Activated T-cell treated with anti-CD3 and anti-CD28 coated beads, Interleukin-2, amount 50 U/mL, for 72 hours (primary cell): ENCODE measurements around the gene ALDH16A1. TPM values are rescaled to one million over a fixed set of nuclear protein-coding genes. Genes with fewer than 3 reads are reported as not detected.

Experiments used
- ATAC-seq, 2 donors: fragments of 150-1000 bp; cut with Tn5 transposase; replicated peaks in 1 of 2; 2 replicates each; pipeline ENCODE4 v1.10.0; 2021; ENCODE audit warnings: moderate library complexity in 2 of 2, mild to moderate bottlenecking in 1 of 2
- DNase-seq, 2 donors: peaks; one replicate each; pipeline ENCODE4 v3.0.0; 2021 to 2022; ENCODE audit warnings: mixed read lengths in 1 of 2
- H3K27ac Mint-ChIP-seq: one replicate; pipeline ENCODE4 v1.8.0; 2022; ENCODE audit warnings: mild to moderate bottlenecking, moderate library complexity, mixed read lengths
- H3K27me3 Mint-ChIP-seq: one replicate; pipeline ENCODE4 v1.8.0; 2022; ENCODE audit warnings: low read depth, mixed read lengths
- H3K36me3 Mint-ChIP-seq, 2 donors: one replicate each; pipeline ENCODE4 v1.8.0; 2022; ENCODE audit warnings: mixed read lengths in 2 of 2, mild to moderate bottlenecking in 1 of 2; ENCODE audit not compliant: insufficient read depth in 2 of 2
- H3K4me1 Mint-ChIP-seq: one replicate; pipeline ENCODE4 v1.8.0; 2022; ENCODE audit warnings: low read depth, mixed read lengths
- H3K4me3 Mint-ChIP-seq, 2 donors: one replicate each; pipeline ENCODE4 v1.8.0; 2022; ENCODE audit warnings: mild to moderate bottlenecking in 2 of 2, mixed read lengths in 2 of 2, moderate library complexity in 2 of 2
- H3K9me3 Mint-ChIP-seq, 2 donors: one replicate each; pipeline ENCODE4 v1.8.0; 2022; ENCODE audit warnings: mixed read lengths in 2 of 2
- total RNA-seq, 2 donors: library from RNA; stranded (reverse); gene quantifications; one replicate each; pipeline ENCODE4 v1.2.3, GENCODE V29; 2022

ALDH16A1 gene
- total RNA-seq, 2 donors from 2014 or later = 21.8 to 23.4 TPM

DNA sequence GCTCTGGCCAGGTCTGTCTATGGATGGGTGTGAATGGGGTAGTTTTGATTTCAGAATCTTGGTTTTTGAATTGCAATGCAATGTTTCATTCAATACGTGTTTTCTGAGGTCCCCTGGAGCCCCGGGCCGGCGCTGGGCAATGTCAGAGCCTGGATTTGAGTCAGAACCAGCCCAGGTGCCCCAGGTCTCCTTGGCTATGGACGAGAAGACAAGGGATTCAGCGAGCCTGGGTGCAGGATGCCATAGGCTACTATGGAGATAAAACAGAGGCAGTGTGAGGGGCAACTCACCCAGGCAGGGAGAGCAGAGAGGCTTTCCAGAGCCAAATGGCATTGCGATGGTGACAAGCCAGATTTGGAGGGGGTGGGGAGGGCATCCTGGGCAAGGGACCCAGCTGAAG lies 33.2 kb downstream of the ALDH16A1 start:
- DNase-seq = no peak

DNA sequence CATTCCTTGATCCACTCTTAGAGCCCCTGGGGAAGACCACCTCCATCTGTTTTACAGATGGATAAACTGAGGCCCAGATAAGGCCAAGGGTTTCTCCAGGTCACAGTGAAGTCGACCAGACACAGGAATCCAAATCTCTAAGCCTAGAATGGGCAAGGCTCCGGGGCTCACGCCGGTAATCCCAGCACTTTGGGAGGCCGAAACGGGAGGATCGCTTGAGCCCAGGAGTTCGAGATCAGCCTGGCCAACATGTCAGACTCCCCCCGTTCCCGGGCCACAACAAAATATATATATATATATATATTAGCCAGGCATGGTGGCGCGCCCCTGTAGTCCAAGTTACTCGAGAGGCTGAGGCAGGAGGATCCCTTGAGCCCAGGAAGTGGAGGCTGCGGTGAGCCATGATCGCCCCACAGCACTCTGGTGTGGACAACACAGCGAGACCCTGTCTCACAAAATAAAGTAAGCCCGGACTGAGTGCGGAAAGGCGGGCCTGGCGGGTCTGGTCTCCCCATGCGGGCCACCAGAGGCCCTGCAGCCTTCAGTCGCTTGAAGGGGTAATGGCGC lies 33.8 kb downstream of the ALDH16A1 start:
- Mint-ChIP-seq H3K4me1 (peaks cover 28% of the 10 kb centered on the region), H3K27me3 (no peaks in the 10 kb centered on the region), H3K4me3 (peak overlapping the region; percentile 96 to 97), H3K27ac (peak overlapping the region; percentile 94), H3K9me3 (no peaks in the 10 kb centered on the region), H3K36me3 (peaks cover 22 to 38% of the 10 kb centered on the region in 2 donors)
- no peak for DNase-seq
- no peak for ATAC-seq

More for the DNA sequence above, 33.2 kb downstream of the ALDH16A1 start:
- Mint-ChIP-seq H3K27me3 (no peaks in the 10 kb centered on the region), H3K4me1 (peaks cover 30% of the 10 kb centered on the region), H3K4me3 (peak overlapping the region; percentile 19 to 65), H3K36me3 (peaks cover 20 to 34% of the 10 kb centered on the region in 2 donors), H3K9me3 (no peaks in the 10 kb centered on the region), H3K27ac (peak overlapping the region; percentile 85)
- no peak for ATAC-seq

DNA sequence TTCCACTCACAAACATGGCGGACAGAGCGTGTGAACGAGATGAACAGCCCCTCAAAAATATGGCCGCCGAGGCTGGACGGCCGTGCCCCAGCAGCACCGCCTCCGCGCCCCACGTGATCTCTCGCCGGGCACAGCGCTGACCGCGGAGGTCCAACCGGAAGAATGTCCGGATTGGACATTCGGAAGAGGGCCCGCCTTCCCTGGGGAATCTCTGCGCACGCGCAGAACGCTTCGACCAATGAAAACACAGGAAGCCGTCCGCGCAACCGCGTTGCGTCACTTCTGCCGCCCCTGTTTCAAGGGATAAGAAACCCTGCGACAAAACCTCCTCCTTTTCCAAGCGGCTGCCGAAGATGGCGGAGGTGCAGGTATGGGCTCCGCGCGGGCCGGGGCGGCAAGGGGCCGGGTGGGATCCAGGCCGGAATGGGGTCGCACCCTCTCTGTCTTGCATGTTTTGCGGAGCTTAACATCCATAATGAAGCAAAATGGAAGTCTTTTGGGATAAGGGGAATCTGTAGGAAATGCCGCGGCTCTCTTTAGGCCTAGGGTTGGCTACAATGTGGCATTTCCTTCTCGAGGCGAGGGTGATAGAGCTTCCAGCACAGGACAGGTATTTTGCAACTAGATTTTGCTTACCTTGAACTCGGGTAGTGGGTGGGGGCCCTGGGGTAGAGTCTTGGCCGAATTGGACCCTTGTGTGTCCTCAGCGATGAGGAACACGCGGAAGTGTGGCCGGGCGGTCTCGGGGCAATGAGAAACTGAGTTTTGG lies 34.4 kb downstream of the ALDH16A1 start, which contains the start of gene RPL13A:
Gene RPL13A (plus strand): TSS at position 332 of the 769 bp plus-strand sequence. CDS start 22 bp downstream, at position 354.
- Mint-ChIP-seq H3K9me3 (no peaks in the 10 kb centered on the region), H3K27ac (peak within 1 kb of the TSS; percentile 94), H3K4me3 (peak within 1 kb of the TSS; percentile 96 to 97), H3K36me3 (peaks cover 24 to 44% of the 10 kb centered on the region in 2 donors), H3K27me3 (no peaks in the 10 kb centered on the region), H3K4me1 (peaks cover 30% of the 10 kb centered on the region)
- ATAC-seq (peak; percentile 89 to 90), DNase-seq (peak; percentile 100)

- peaks cover 30 to 50% of the 10 kb centered on the region in 2 donors for H3K36me3 Mint-ChIP-seq
- H3K4me1 Mint-ChIP-seq = peaks cover 38% of the 10 kb centered on the region
- ATAC-seq = no peak
- H3K27me3 Mint-ChIP-seq = no peaks in the 10 kb centered on the region
- no peaks in the 10 kb centered on the region for H3K9me3 Mint-ChIP-seq
- H3K27ac Mint-ChIP-seq = peak overlapping the region; percentile 94
- H3K4me3 Mint-ChIP-seq = peak overlapping the region; percentile 96 to 97
- no peak for DNase-seq
These were observed 35.2 kb downstream of the ALDH16A1 start for GRCh38 chr19:49488046-49488862.

DNA sequence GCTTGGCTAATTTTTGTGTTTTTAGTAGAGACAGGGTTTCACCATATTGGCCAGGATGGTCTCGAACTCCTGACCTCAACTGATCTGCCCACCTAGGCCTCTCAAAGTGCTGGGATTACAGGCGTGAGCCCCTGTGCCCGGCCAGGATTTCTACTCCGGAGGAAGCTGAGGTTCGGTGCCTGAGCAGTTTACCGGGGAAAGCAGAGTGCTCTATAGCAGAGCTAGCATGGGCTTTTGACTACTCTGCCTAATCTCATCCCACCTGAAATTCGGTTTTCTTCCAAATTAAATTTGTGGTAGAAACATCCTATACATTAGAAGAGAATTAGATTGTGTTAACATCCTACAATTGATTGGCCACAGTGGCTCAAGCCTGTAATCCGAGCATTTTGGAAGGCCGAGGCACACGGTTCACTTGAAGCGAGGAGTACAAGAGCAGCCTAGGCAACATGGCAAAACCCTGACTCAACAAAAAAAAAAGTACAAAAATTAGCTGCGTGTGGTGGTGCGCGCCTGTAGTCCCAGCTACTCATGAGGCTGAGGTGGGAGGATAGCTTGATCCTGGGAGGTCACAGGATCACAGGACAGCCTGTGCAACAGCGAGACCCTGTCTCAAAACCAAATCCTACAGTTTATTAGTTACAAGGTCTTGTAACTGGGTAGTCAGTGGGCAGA lies 36.0 kb downstream of the ALDH16A1 start:
- no peaks in the 10 kb centered on the region for H3K27me3 Mint-ChIP-seq
- no peaks in the 10 kb centered on the region for H3K9me3 Mint-ChIP-seq
- peak overlapping the region; percentile 96 to 97 for H3K4me3 Mint-ChIP-seq
- H3K4me1 Mint-ChIP-seq = peaks cover 38% of the 10 kb centered on the region
- DNase-seq = no peak
- no peak for ATAC-seq
- H3K36me3 Mint-ChIP-seq = peaks cover 30 to 50% of the 10 kb centered on the region in 2 donors
- H3K27ac Mint-ChIP-seq = peak overlapping the region; percentile 94

DNA sequence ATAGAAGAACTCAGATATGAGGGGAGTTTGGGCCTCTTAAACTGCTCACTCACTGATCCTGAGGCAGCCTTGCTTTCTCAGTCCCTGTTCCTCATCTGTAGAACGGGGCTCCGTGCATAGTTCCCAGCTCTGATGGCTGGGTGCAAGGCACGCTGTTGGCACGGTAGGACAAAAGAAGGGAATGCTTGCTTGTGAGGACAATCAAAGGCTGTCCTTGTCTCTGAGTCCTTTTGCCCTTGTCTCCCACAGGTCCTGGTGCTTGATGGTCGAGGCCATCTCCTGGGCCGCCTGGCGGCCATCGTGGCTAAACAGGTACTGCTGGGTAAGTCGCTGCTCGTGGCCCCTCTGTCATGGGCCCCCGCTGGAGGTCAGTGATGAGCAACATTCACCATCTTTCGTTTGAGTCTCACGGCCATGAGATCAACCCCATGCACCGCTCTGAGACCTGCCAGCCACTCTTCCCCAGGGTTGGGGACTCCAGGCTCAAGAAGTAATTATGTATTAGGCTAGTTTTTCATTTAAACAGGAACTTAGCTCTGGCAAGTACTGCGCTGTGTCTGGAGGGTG lies 36.7 kb downstream of the ALDH16A1 start:
- H3K4me3 Mint-ChIP-seq = peak overlapping the region; percentile 96 to 97
- peaks cover 30 to 50% of the 10 kb centered on the region in 2 donors for H3K36me3 Mint-ChIP-seq
- peak overlapping the region; percentile 94 for H3K27ac Mint-ChIP-seq
- DNase-seq (peak in 1 of 2 donors; percentile 60), ATAC-seq (peak in 1 of 2 donors; percentile 21)
- no peaks in the 10 kb centered on the region for H3K27me3 Mint-ChIP-seq
- H3K4me1 Mint-ChIP-seq = peaks cover 39% of the 10 kb centered on the region
- H3K9me3 Mint-ChIP-seq = no peaks in the 10 kb centered on the region

DNA sequence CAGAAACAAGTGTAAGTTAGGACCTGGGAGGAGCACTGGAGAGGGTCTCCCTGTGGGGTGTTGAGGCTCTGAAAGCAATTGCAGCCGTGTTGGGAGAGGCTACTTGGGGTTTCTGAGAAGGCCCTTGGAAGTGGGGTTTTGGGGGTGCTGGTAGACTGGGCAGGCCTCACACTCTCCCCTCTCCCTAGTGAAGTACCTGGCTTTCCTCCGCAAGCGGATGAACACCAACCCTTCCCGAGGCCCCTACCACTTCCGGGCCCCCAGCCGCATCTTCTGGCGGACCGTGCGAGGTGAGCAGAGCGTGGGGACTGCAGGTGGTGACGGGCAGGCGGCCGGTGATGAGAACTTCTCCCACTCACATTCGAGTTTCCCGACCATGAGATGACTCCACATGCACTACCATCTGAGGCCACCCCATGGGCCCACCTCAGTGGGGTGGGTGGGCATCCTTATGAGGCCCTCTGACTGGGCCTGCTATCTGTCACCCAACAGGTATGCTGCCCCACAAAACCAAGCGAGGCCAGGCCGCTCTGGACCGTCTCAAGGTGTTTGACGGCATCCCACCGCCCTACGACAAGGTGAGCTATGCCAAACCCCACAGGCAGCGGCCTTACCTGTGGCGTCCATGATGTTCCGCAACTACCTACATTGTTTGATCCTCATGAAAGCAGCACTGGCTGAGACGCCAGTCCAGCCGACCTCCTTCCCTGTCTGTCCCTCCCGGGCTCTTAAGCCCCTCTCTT lies 37.4 kb downstream of the ALDH16A1 start:
- Mint-ChIP-seq H3K4me1 (peaks cover 47% of the 10 kb centered on the region), H3K27ac (peak overlapping the region; percentile 94), H3K27me3 (no peaks in the 10 kb centered on the region), H3K4me3 (peak overlapping the region; percentile 96 to 97), H3K36me3 (peaks cover 30 to 50% of the 10 kb centered on the region in 2 donors), H3K9me3 (no peaks in the 10 kb centered on the region)
- ATAC-seq (no peak), DNase-seq (no peak)

GRCh38 chr19:49491030-49491803 lies 38.2 kb downstream of the ALDH16A1 start:
- no peak for DNase-seq
- Mint-ChIP-seq H3K9me3 (no peaks in the 10 kb centered on the region), H3K27me3 (no peaks in the 10 kb centered on the region), H3K36me3 (peaks cover 29 to 49% of the 10 kb centered on the region in 2 donors), H3K27ac (peak overlapping the region; percentile 89), H3K4me3 (peak overlapping the region; percentile 64 to 97), H3K4me1 (peaks cover 44% of the 10 kb centered on the region)
- ATAC-seq = no peak

DNA sequence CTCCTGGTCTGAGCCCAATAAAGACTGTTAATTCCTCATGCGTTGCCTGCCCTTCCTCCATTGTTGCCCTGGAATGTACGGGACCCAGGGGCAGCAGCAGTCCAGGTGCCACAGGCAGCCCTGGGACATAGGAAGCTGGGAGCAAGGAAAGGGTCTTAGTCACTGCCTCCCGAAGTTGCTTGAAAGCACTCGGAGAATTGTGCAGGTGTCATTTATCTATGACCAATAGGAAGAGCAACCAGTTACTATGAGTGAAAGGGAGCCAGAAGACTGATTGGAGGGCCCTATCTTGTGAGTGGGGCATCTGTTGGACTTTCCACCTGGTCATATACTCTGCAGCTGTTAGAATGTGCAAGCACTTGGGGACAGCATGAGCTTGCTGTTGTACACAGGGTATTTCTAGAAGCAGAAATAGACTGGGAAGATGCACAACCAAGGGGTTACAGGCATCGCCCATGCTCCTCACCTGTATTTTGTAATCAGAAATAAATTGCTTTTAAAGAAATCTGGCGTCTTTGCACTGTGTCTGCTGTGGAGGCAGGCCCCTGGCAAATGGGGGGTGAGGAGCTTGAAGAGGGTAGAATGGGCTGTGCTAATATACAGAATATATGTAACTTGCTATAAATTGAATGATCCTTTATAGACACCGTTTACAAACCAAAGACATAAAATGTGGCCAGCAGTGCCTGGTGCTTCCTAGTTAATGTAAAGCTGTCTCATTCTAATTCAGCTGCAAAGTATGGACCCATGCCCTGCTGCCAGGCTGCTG lies 39.0 kb downstream of the ALDH16A1 start:
- Mint-ChIP-seq H3K4me1 (peaks cover 44% of the 10 kb centered on the region), H3K27me3 (no peaks in the 10 kb centered on the region)

DNA sequence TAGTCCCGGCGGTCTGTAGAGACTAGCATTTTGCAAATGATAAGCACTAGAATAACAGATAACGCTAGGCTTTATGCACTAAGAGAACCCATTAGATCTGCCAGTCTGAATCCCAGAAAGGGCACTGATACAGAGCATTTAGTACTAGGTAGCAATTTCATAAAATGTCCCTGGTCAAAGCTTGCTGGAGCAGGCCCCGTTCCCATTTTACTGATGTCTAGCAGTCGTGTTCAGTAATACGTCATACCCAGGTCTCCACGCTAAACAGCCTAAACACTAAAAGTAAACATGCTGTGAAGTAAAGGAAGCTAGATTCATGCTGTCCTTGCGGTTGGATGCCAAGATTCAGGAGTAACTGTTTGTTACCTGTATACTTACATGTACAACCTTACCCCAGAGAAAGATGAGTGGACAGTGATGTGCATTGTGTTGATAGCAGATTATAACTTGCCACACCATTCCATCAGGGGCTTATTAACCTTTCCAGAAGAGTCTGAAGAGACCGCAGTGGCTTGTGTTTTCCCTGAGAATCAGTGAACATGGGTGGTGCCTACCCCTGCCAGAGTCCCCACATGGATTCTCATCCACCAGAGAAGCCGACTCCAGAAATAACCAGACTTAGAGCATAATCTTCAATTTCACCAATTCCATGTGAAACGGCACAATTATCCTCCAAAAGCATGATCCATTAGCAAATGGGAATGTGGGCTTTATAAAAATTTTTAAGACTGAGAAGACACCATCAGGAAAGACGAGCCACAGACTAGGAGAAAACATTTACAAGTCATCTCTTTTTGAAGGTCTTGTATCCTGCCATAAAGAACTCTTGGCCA lies 39.8 kb downstream of the ALDH16A1 start:
- H3K27ac Mint-ChIP-seq = peak overlapping the region; percentile 89
- DNase-seq = no peak
- no peaks in the 10 kb centered on the region for H3K27me3 Mint-ChIP-seq

More for the DNA sequence above, 39.0 kb downstream of the ALDH16A1 start:
- Mint-ChIP-seq H3K27ac (peak overlapping the region; percentile 89), H3K4me3 (no peak overlapping the region), H3K36me3 (peaks cover 33 to 54% of the 10 kb centered on the region in 2 donors), H3K9me3 (no peaks in the 10 kb centered on the region)
- no peak for ATAC-seq
- no peak for DNase-seq

More for the DNA sequence above, 39.8 kb downstream of the ALDH16A1 start:
- ATAC-seq = no peak
- peaks cover 35 to 55% of the 10 kb centered on the region in 2 donors for H3K36me3 Mint-ChIP-seq
- H3K4me1 Mint-ChIP-seq = peaks cover 52% of the 10 kb centered on the region
- peak overlapping the region; percentile 22 to 50 for H3K4me3 Mint-ChIP-seq
- no peaks in the 10 kb centered on the region for H3K9me3 Mint-ChIP-seq
